Omental fat pad (tissue), 4 donors: ENCODE data around the gene MYH9. TPM values are rescaled to one million over a fixed set of nuclear protein-coding genes. Genes with fewer than 3 reads are reported as not detected.
"Not testable (repeated sequence)": the region's sequence is repeated elsewhere in the genome, so short reads cannot be mapped to it uniquely, and the experiment has no call there.

Source experiments
- ATAC-seq: fragments of 150-250 bp; one replicate; pipeline ENCODE4 v1.9.1; 2016; ENCODE audit warnings: mild to moderate bottlenecking, moderate library complexity; ENCODE audit not compliant: low FRiP score
- DNase-seq: peaks from one replicate; pipeline ENCODE4 v3.0.0-alpha.2; 2019; ENCODE audit warnings: low spot score
- CTCF ChIP-seq, 3 donors: fragments of 450-650 bp; IDR thresholded peaks; one replicate each; pipeline ENCODE4 v1.5.1; 2016 to 2017; ENCODE audit warnings: antibody characterized with exemption in 3 of 3, mild to moderate bottlenecking in 3 of 3, moderate library complexity in 2 of 3
- total RNA-seq, 4 donors: library from RNA; depleted of rRNA; stranded (reverse); fragments of >200 nt; gene quantifications; one replicate each; pipeline ENCODE4 v1.1.0, GENCODE V29; 2016

Gene MYH9
- total RNA-seq, 4 donors from 2014 or later: 225 to 463 (median 370) TPM

GRCh38 chr22:36267058-36267457 is 120.7 kb downstream of the MYH9 start:
- ATAC-seq (no peak), DNase-seq (no peak)
- TF ChIP-seq CTCF (IDR thresholded peaks at IDR 0.05): no peak

DNA sequence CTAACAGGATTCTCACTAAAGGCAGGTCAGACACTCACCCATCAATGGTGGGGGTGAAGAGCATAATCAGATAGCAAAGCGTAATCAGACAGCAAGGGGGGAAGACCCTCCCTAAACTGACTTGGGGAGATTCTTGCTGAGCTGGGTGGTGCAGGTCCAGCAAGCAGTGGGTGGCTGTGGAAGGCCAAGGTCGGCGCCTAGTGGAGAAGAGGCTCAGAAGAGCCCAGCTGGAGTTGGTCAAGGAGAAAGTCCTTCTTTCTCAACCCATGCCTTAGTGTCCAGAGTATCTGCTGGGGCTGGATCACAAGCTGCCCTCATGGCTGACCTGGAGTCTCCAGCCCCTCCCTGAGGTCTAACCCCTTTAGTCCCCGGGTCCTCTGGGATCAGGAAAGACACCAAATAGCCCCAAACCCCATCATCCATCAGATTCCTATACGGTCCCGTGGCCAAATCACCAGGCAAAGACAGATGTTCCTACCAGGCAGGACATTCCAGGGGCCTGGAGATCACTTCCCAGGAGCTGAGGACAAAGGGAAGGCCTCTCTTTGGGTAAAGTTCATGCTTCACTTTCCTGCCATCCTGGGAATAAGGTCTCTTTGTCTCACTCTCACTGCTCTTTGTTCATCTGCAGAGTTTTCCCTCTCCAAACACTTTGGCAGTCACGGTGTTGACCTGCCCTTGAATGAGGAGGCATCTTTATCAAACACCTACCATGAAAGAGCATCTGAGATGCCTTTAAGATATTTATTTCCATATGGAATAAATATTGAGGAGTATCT is 123.7 kb downstream of the MYH9 start:
- not testable (repeated sequence) for ATAC-seq, DNase-seq

DNA sequence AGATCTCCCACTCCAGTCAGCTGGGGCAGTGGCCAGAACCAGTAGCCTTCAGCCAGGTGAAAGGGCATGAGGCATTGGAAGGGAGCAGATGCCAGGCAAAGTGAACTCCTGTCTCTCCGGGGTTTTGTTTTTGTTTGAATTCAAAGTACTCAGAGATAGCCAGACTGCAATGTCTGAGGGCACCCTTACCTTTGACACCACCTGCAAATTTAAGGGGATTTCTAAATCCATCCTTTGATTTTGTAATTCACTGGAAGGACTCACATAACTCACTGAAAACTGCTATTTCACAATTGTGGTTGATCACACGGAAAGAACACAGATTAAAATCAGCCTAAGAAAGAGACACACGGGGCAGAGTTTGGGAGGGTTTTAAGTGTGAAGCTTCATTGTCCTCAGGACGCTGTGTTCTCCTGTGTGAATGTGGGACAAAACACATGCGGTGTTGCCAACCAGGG is 124.5 kb downstream of the MYH9 start:
- not testable (repeated sequence) for DNase-seq
- peak; percentile 27 for ATAC-seq

DNA sequence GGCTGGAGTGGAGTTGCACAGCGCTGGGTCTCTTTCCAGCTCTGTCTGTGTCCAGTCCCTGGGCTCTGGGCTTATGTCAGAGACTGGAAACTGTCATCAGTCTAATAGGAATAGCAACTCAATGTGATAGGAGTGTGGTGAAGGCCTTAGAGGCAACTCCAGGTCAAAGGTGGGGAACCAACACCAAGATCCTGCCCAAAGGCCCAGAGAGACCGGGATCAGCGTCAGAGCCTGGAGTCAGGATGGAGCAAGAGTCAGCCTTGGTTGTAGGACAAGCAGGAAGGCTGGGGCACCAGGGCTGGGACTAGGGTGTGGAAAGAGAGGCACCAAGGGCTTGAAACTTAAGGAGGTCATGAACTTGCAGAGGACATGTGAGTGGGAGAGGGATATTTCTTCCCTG is 125.5 kb downstream of the MYH9 start:
- not testable (repeated sequence) for ATAC-seq

GRCh38 chr22:36261675-36262074 is 126.1 kb downstream of the MYH9 start:
- ATAC-seq, DNase-seq: not testable (repeated sequence)

More for the DNA sequence above, 125.5 kb downstream of the MYH9 start:
- DNase-seq: not testable (repeated sequence)

GRCh38 chr22:36259615-36260300 is 128.0 kb downstream of the MYH9 start:
- no peak for TF ChIP-seq CTCF (IDR thresholded peaks at IDR 0.05)
- DNase-seq: no peak
- no peak for ATAC-seq

DNA sequence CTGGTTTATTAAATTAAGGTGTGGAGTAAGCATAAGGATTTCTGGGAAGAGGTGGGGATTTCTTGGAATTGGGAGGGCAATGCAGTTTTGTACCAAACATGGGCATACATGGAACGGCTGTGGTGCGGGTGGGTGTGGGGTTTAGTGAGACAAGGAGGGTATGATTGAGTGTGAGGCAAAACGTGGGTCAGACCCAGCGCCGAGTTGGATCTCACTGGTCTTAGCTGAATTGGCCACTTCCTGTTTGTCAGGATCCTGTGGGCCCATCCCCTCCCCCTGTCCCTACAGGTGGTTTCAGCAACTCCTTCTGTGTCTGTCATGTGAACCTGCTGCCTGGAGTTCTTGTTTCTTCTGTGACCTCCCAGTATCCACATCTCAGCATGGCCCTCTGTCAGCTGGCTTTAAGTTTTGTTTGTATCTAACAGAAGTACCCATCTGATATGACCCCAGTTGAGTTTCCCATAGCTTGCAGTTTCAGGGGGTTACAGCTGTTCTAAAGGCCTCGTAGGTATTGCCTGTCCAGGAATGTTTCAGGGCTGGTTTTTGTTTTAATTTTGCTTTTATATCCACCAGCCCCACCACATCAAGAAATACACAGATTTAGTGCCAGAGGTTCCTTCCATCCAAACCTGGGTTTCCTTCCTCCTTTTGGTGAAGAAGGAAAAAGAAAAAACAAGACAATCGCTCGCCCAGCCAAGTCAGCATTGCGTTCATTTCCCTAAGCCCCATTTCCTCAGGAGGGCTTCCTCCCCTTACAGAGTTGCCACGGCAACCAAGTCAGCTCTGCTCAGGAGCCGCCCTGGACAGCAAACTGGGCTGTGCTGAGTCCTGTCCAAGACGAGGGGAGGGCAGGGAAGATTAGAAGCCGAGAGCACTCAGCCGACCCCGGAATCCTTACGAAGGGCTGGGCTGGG is 128.8 kb downstream of the MYH9 start:
- ATAC-seq (peak; percentile 60), DNase-seq (no peak)
- no peak for TF ChIP-seq CTCF (IDR thresholded peaks at IDR 0.05)

DNA sequence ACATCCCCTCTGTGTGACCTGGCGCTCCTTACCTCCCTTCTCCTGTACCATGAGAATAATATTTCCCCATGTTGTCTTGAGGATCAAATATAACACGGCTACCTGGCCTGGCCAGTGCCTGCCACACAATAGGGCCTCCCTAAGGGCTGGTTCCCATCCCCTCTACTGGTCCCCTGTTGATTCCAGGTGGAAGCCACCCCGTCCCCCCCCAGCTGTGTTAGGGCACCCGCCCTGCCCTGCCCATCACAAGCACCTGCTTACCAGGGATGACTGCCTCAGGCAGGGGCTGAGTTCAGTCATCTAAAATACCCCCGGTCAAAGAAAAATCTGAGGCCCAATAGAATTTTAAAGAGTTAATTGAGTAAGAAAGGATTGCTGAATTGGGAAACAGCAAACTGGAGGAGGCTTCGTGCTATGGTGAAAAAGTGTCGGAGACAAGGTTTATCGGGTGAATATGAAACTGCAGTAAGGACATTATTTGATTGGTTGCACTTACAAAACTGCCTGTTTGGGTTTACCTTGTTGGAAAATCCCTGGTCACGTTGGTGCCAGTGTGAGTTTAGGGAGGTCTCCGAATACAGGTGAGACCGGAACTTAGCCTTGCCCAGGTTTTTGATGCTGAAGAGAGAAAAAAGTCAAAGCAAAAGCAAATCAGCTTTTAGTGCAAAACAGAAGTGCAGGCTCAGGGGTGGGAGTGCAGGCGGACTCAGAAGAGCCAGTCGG is 129.7 kb downstream of the MYH9 start:
- no peak for ATAC-seq
- TF ChIP-seq CTCF (IDR thresholded peaks at IDR 0.05): no peak
- no peak for DNase-seq
